ENCODE data around the gene ROR1.

The ROR1 gene

DNA sequence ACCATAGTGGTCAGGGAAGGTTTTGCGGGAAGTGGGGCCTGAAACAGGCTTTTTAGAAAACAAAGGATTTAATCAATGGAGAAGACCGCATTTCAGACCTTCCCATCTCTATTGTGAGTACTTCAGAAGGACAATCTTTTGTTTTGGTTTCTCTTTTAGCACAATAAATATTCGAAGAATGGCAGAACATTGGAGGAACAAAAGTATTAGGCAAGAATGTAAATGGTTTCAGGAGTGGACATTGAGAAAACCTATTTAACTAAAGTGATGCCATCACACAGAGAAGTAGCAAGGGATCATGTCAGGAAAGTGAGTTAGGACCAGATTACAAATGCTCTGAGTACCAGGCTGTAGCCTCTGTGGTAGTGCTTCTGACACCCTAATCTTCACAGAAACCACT is 402.8 kb downstream of the ROR1 start (continued):
- TF ChIP-seq, protein P1, sequence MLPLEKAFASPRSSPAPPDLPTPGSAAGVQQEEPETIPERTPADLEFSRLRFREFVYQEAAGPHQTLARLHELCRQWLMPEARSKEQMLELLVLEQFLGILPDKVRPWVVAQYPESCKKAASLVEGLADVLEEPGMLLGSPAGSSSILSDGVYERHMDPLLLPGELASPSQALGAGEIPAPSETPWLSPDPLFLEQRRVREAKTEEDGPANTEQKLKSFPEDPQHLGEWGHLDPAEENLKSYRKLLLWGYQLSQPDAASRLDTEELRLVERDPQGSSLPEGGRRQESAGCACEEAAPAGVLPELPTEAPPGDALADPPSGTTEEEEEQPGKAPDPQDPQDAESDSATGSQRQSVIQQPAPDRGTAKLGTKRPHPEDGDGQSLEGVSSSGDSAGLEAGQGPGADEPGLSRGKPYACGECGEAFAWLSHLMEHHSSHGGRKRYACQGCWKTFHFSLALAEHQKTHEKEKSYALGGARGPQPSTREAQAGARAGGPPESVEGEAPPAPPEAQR (tag by site-specific recombination; IDR thresholded peaks at IDR 0.05) = no peak
- no peak for TF ChIP-seq ZNF658 (tag by site-specific recombination; IDR thresholded peaks at IDR 0.05)
- TF ChIP-seq, protein P2, sequence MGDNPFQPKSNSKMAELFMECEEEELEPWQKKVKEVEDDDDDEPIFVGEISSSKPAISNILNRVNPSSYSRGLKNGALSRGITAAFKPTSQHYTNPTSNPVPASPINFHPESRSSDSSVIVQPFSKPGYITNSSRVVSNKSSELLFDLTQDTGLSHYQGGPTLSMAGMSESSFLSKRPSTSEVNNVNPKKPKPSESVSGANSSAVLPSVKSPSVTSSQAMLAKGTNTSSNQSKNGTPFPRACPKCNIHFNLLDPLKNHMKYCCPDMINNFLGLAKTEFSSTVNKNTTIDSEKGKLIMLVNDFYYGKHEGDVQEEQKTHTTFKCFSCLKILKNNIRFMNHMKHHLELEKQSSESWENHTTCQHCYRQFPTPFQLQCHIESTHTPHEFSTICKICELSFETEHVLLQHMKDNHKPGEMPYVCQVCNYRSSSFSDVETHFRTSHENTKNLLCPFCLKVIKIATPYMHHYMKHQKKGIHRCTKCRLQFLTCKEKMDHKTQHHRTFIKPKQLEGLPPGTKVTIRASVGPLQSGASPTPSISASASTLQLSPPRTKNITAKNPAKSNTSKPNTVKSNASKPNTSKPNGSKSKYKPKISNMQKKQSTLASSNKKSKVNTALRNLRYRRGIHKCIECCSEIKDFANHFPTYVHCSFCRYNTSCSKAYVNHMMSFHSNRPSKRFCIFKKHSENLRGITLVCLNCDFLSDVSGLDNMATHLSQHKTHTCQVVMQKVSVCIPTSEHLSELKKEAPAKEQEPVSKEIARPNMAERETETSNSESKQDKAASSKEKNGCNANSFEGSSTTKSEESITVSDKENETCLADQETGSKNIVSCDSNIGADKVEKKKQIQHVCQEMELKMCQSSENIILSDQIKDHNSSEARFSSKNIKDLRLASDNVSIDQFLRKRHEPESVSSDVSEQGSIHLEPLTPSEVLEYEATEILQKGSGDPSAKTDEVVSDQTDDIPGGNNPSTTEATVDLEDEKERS (tag by site-specific recombination; IDR thresholded peaks at IDR 0.05) = no peak
- TF ChIP-seq ZNF707 (tag by site-specific recombination; IDR thresholded peaks at IDR 0.05) = no peak

DNA sequence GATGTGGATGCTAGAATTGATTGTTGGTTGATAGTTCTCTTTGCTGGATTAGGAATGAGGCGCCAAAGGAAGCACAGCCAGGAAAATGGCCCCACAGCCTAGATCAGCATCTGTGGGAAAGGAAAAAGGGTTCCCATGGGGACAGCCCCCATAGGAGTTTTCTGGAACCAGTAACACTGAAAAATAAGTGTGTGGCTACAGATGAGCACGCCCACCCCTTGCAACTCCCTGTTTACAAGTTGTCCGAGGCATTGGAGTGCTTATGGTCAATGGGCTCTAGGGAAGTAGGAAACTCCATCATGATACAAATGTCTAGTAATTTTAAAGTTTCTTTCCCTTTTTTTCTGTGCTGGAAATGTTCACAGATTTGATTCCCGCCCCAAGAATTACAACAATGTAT is 405.8 kb downstream of the ROR1 start:
- no peak overlapping the region for H3K27ac ChIP-seq (ENCODE audit: extremely low read depth, low read depth, low read length)

DNA sequence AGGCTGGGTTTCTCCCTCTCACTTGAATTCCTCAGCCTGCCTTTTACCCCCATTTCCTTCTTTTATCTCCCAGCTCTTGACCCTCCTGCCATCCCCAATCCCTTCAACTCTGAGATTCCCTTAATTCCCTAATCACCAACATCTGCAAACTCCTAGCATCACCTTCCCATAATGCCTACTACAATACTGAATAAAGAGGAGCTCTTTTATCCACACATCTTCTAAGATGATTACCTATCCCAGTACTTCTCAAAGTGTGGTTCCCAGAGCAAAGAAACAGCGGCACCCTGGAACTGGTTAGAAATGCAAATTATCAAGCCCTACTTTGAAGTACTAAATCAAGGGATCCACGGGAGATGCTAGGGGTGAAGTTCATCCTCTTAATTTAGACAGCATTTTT is 408.4 kb downstream of the ROR1 start:
- Histone ChIP-seq H3K4me1 (ENCODE audit: control insufficient read depth, insufficient read depth, low read length) (peaks cover 9% of the 10 kb centered on the region), H3K27ac (ENCODE audit: extremely low read depth, low read depth, low read length) (no peak overlapping the region), H3K36me3 (ENCODE audit: control insufficient read depth in 2 of 2, insufficient read depth in 1 of 2, low read length in 2 of 2) (peaks cover 0 to 14% of the 10 kb centered on the region in 2 experiments; a peak in 1 of 3 replicates), H3K4me3 (ENCODE audit: low read depth, low read length) (no peak overlapping the region), H3K9me3 (ENCODE audit: control insufficient read depth, insufficient read depth, low read depth, low read length) (no peaks in the 10 kb centered on the region)
- CTCF ChIA-PET = interaction anchor here (0.9 to 1.2 kb wide), 2 partner anchors 45 to 386 kb away, joined by 3 read pairs; no protein-coding TSS in a partner anchor
- no peak for TF ChIP-seq GLIS2 (tag by site-specific recombination; IDR thresholded peaks at IDR 0.05)
- TF ChIP-seq MZF1 (tag by site-specific recombination; IDR thresholded peaks at IDR 0.05; ENCODE audit: borderline replicate concordance) = 0 out of 2 replicates have a peak, but pooled peaks have one; percentile 17
- TF ChIP-seq ZBTB17 (tag by site-specific recombination; IDR thresholded peaks at IDR 0.05) = peak; percentile 91
- POLR2A ChIA-PET = no interaction called here

More for the DNA sequence above, 405.8 kb downstream of the ROR1 start:
- Histone ChIP-seq H3K4me3 (ENCODE audit: low read depth, low read length) (no peak overlapping the region), H3K4me1 (ENCODE audit: control insufficient read depth, insufficient read depth, low read length) (peaks cover 9% of the 10 kb centered on the region), H3K9me3 (ENCODE audit: control insufficient read depth, insufficient read depth, low read depth, low read length) (no peaks in the 10 kb centered on the region), H3K36me3 (ENCODE audit: control insufficient read depth in 2 of 2, insufficient read depth in 1 of 2, low read length in 2 of 2) (peaks cover 0 to 14% of the 10 kb centered on the region in 2 experiments; a peak in 1 of 3 replicates)
- POLR2A ChIA-PET = no interaction called here
- TF ChIP-seq HOXC10 (CRISPR knock-in tag; IDR thresholded peaks at IDR 0.05) (no peak), ZNF394 (tag by site-specific recombination; IDR thresholded peaks at IDR 0.05; ENCODE audit: borderline replicate concordance) (no peak), SETDB1 (IDR thresholded peaks at IDR 0.05; ENCODE audit: insufficient read length, low read length) (no peak), MZF1 (tag by site-specific recombination; IDR thresholded peaks at IDR 0.05; ENCODE audit: borderline replicate concordance) (no peak), EGR2 (tag by site-specific recombination; IDR thresholded peaks at IDR 0.05; ENCODE audit: low read depth) (no peak), ZNF155 (tag by site-specific recombination; IDR thresholded peaks at IDR 0.05) (no peak), TCF7L2 (IDR thresholded peaks at IDR 0.05; ENCODE audit: borderline replicate concordance, low read depth, low read length) (no peak), ZNF660 (tag by site-specific recombination; IDR thresholded peaks at IDR 0.05) (no peak)
- TF ChIP-seq, protein P1 (tag by site-specific recombination; IDR thresholded peaks at IDR 0.05) = no peak
- TF ChIP-seq, protein P3, sequence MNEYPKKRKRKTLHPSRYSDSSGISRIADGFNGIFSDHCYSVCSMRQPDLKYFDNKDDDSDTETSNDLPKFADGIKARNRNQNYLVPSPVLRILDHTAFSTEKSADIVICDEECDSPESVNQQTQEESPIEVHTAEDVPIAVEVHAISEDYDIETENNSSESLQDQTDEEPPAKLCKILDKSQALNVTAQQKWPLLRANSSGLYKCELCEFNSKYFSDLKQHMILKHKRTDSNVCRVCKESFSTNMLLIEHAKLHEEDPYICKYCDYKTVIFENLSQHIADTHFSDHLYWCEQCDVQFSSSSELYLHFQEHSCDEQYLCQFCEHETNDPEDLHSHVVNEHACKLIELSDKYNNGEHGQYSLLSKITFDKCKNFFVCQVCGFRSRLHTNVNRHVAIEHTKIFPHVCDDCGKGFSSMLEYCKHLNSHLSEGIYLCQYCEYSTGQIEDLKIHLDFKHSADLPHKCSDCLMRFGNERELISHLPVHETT (tag by site-specific recombination; IDR thresholded peaks at IDR 0.05) = no peak
- TF ChIP-seq, protein P4, sequence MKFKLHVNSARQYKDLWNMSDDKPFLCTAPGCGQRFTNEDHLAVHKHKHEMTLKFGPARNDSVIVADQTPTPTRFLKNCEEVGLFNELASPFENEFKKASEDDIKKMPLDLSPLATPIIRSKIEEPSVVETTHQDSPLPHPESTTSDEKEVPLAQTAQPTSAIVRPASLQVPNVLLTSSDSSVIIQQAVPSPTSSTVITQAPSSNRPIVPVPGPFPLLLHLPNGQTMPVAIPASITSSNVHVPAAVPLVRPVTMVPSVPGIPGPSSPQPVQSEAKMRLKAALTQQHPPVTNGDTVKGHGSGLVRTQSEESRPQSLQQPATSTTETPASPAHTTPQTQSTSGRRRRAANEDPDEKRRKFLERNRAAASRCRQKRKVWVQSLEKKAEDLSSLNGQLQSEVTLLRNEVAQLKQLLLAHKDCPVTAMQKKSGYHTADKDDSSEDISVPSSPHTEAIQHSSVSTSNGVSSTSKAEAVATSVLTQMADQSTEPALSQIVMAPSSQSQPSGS (tag by site-specific recombination; IDR thresholded peaks at IDR 0.05; ENCODE audit: low read depth) = no peak
- CTCF ChIA-PET = no interaction called here

Measured in HEK293 (cell line).